HEK293 (cell line): ENCODE measurements around the gene CAPRIN2.

Experiments used
- CTCF ChIA-PET: fragments of 350-600 bp; formaldehyde crosslinking; extraction: SDS; loops from one replicate; lab custom pipeline; 2021; ENCODE audit warnings: antibody characterized with exemption; lab: Yijun Ruan, JAX
- POLR2A ChIA-PET: fragments of 300-600 bp; formaldehyde crosslinking; extraction: SDS; loops from one replicate; lab custom pipeline; 2020; ENCODE audit warnings: antibody characterized with exemption, inconsistent platforms; lab: Yijun Ruan, JAX
- H3K27ac ChIP-seq: fragments of 200-500 bp; sonication (Bioruptor generic); 2 replicates; pipeline ENCODE4 v1.5.1; 2014; ENCODE audit warnings: low read depth, low read length, control low read depth, inconsistent platforms; ENCODE audit errors: extremely low read depth
- H3K36me3 ChIP-seq, 2 experiments: fragments of 200-500 bp in 1 of 2; sonication (Bioruptor generic) in 1 of 2; 1 replicate in 1 of 2; 2 replicates in 1 of 2; pipeline ENCODE4 v1.5.1; 2014 to 2017; ENCODE audit warnings: inconsistent platforms in 2 of 2, low read length in 2 of 2; ENCODE audit not compliant: control insufficient read depth in 2 of 2, insufficient read depth in 1 of 2
- H3K4me1 ChIP-seq: fragments of 200-500 bp; sonication (Bioruptor generic); 2 replicates; pipeline ENCODE4 v1.5.1; 2014; ENCODE audit warnings: mild to moderate bottlenecking, low read length, inconsistent platforms; ENCODE audit not compliant: control insufficient read depth, insufficient read depth
- H3K4me3 ChIP-seq: 2 replicates; pipeline ENCODE4 v1.5.1; 2011; ENCODE audit warnings: low read depth, mild to moderate bottlenecking, control low read depth, low read length, moderate library complexity
- H3K9me3 ChIP-seq: fragments of 200-500 bp; sonication (Bioruptor generic); 2 replicates; pipeline ENCODE4 v1.5.1; 2014; ENCODE audit warnings: low read depth, low read length, inconsistent platforms; ENCODE audit not compliant: control insufficient read depth, insufficient read depth
- EGR2 ChIP-seq: fragments of 450-650 bp; formaldehyde crosslinking; IDR thresholded peaks from 2 replicates; pipeline ENCODE4 v1.5.1; 2016; ENCODE audit warnings: low read depth, missing biosample characterization, missing genetic modification characterization
- GLIS2 ChIP-seq: fragments of 450-650 bp; formaldehyde crosslinking; IDR thresholded peaks from 2 replicates; pipeline ENCODE4 v1.5.1; 2016; ENCODE audit warnings: missing biosample characterization, missing genetic modification characterization
- RBAK ChIP-seq: fragments of 450-650 bp; formaldehyde crosslinking; IDR thresholded peaks from 2 replicates; pipeline ENCODE4 v1.5.1; 2016; ENCODE audit warnings: missing biosample characterization, missing genetic modification characterization
- ZBTB17 ChIP-seq: fragments of 450-650 bp; formaldehyde crosslinking; IDR thresholded peaks from 2 replicates; pipeline ENCODE4 v1.5.1; 2016; ENCODE audit warnings: missing biosample characterization, missing genetic modification characterization
- ZBTB20 ChIP-seq: fragments of 450-650 bp; formaldehyde crosslinking; IDR thresholded peaks from 2 replicates; pipeline ENCODE4 v1.5.1; 2016; ENCODE audit warnings: missing biosample characterization, missing genetic modification characterization
- ZBTB48 ChIP-seq: fragments of 450-650 bp; formaldehyde crosslinking; IDR thresholded peaks from 2 replicates; pipeline ENCODE4 v1.5.1; 2016; ENCODE audit warnings: missing biosample characterization, missing genetic modification characterization
- ZBTB8A ChIP-seq: fragments of 450-650 bp; formaldehyde crosslinking; IDR thresholded peaks from 2 replicates; pipeline ENCODE4 v1.5.1; 2016; ENCODE audit warnings: missing biosample characterization, missing genetic modification characterization
- ZEB2 ChIP-seq: fragments of 450-650 bp; formaldehyde crosslinking; IDR thresholded peaks from 2 replicates; pipeline ENCODE4 v1.5.1; 2016; ENCODE audit warnings: missing biosample characterization, missing genetic modification characterization
- ZNF10 ChIP-seq: fragments of 450-650 bp; formaldehyde crosslinking; IDR thresholded peaks from 2 replicates; pipeline ENCODE4 v1.5.1; 2017; ENCODE audit warnings: missing biosample characterization, missing genetic modification characterization
- ZNF175 ChIP-seq: fragments of 450-650 bp; formaldehyde crosslinking; IDR thresholded peaks from 2 replicates; pipeline ENCODE4 v1.5.1; 2016; ENCODE audit warnings: missing biosample characterization, missing genetic modification characterization
- ZNF223 ChIP-seq: fragments of 450-650 bp; formaldehyde crosslinking; IDR thresholded peaks from 2 replicates; pipeline ENCODE4 v1.5.1; 2016; ENCODE audit warnings: missing biosample characterization, missing genetic modification characterization
- ZNF23 ChIP-seq: fragments of 450-650 bp; formaldehyde crosslinking; IDR thresholded peaks from 2 replicates; pipeline ENCODE4 v1.5.1; 2016; ENCODE audit warnings: missing biosample characterization, missing genetic modification characterization, borderline replicate concordance
- ZNF335 ChIP-seq: fragments of 450-650 bp; formaldehyde crosslinking; conservative IDR thresholded peaks from 2 replicates; pipeline ENCODE4 v1.5.1; 2016; ENCODE audit warnings: missing biosample characterization, missing genetic modification characterization
- ZNF350 ChIP-seq: fragments of 450-650 bp; formaldehyde crosslinking; IDR thresholded peaks from 2 replicates; pipeline ENCODE4 v1.5.0; 2017; ENCODE audit warnings: missing biosample characterization, mild to moderate bottlenecking, missing genetic modification characterization
- ZNF366 ChIP-seq: fragments of 450-650 bp; formaldehyde crosslinking; conservative IDR thresholded peaks from 2 replicates; pipeline ENCODE4 v1.5.1; 2016; ENCODE audit warnings: missing biosample characterization, missing genetic modification characterization
- ZNF501 ChIP-seq: fragments of 450-650 bp; formaldehyde crosslinking; IDR thresholded peaks from 2 replicates; pipeline ENCODE4 v1.5.1; 2016; ENCODE audit warnings: missing biosample characterization, missing genetic modification characterization
- ZNF521 ChIP-seq: fragments of 450-650 bp; formaldehyde crosslinking; IDR thresholded peaks from 2 replicates; pipeline ENCODE4 v1.5.1; 2017; ENCODE audit warnings: missing biosample characterization, mild to moderate bottlenecking, missing genetic modification characterization
- ZNF544 ChIP-seq: fragments of 450-650 bp; formaldehyde crosslinking; IDR thresholded peaks from 2 replicates; pipeline ENCODE4 v1.5.0; 2017; ENCODE audit warnings: missing biosample characterization, missing genetic modification characterization
- ZNF600 ChIP-seq: fragments of 450-650 bp; formaldehyde crosslinking; IDR thresholded peaks from 2 replicates; pipeline ENCODE4 v1.5.1; 2016; ENCODE audit warnings: missing biosample characterization, missing genetic modification characterization
- ZNF660 ChIP-seq: fragments of 450-650 bp; IDR thresholded peaks from 2 replicates; pipeline ENCODE4 v1.5.1; 2018; ENCODE audit warnings: missing biosample characterization, mild to moderate bottlenecking, missing genetic modification characterization
- ZNF785 ChIP-seq: fragments of 450-650 bp; formaldehyde crosslinking; IDR thresholded peaks from 2 replicates; pipeline ENCODE4 v1.5.1; 2016; ENCODE audit warnings: missing biosample characterization, missing genetic modification characterization
- ZSCAN16 ChIP-seq: fragments of 450-650 bp; formaldehyde crosslinking; IDR thresholded peaks from 2 replicates; pipeline ENCODE4 v1.5.1; 2016; ENCODE audit warnings: missing biosample characterization, missing genetic modification characterization
- ZXDB ChIP-seq: fragments of 450-650 bp; formaldehyde crosslinking; IDR thresholded peaks from 2 replicates; pipeline ENCODE4 v1.5.1; 2016; ENCODE audit warnings: missing biosample characterization, missing genetic modification characterization
- TF ChIP-seq, protein P1 (sequence below): fragments of 450-650 bp; formaldehyde crosslinking; IDR thresholded peaks from 2 replicates; pipeline ENCODE4 v1.5.1; 2016; ENCODE audit warnings: missing biosample characterization, missing genetic modification characterization
- TF ChIP-seq, protein P2 (sequence below): fragments of 450-650 bp; formaldehyde crosslinking; IDR thresholded peaks from 2 replicates; pipeline ENCODE4 v1.5.1; 2016; ENCODE audit warnings: missing biosample characterization, missing genetic modification characterization
- TF ChIP-seq, protein P3 (sequence below): fragments of 450-650 bp; formaldehyde crosslinking; IDR thresholded peaks from 2 replicates; pipeline ENCODE4 v1.5.1; 2017; ENCODE audit warnings: missing biosample characterization, missing genetic modification characterization

The CAPRIN2 gene

DNA sequence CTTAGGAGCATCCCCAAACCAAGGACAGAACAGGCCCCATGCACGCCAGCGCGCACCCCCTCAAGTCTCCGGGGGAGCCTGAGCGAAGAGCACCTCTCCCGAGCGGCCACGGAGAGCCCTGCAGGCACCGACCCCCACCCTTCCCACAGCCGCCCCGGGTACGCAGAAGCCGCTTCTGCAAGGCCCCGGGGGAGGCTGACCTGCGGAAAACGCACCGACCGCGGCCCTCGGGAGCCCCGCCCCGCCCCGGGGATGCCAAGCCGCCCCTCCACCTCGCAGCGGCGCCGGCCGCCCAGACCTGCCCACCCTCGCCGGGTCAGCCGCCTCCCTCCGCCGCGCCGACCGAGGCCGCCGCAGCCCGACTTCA, 385 bp downstream of the CAPRIN2 start (continued):
- no peak for TF ChIP-seq ZSCAN16
- 0 out of 2 replicates have a peak, but pooled peaks have one; percentile 32 for TF ChIP-seq ZNF366 (tag by site-specific recombination)
- peak; percentile 23; the same call in 1 of the 2 replicates for TF ChIP-seq ZXDB (tag by site-specific recombination)
- peak; percentile 78 for TF ChIP-seq GLIS2 (tag by site-specific recombination)
- TF ChIP-seq ZNF175 (tag by site-specific recombination) = no peak
- no peak for TF ChIP-seq ZNF501 (tag by site-specific recombination)
- TF ChIP-seq, protein P1, sequence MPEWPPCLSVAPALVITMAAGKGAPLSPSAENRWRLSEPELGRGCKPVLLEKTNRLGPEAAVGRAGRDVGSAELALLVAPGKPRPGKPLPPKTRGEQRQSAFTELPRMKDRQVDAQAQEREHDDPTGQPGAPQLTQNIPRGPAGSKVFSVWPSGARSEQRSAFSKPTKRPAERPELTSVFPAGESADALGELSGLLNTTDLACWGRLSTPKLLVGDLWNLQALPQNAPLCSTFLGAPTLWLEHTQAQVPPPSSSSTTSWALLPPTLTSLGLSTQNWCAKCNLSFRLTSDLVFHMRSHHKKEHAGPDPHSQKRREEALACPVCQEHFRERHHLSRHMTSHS (tag by site-specific recombination) = no peak

DNA sequence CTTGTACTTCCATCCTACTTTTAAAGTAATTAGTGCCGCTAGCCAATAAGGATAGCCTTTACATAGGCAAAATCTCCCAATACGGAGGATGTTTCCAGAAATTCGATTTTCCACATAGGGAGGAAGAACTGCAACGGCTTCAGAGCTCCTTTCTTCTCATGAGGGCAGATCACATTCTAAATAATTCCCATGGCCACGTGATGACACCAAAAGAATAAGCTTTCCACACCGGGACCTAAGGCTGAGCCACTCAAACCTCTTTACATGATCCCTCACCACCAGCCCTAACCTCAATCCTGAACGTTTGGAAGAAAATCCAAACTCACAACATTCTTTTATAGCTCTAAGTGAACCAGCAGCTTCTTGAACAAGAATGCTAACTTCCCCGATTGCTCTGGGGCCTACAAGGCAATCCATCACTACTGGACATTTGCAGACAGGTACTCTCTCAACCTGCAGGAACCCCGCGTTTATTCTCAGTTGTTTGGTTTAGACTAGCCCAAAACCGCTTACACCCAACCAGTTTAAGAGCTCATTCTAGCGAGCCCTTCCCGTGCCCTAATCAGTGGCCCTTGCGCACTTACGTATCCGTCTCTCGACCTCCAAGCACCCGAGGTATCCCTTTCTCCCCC, 884 bp downstream of the CAPRIN2 start:
- H3K36me3 ChIP-seq = peaks cover 0 to 19% of the 10 kb centered on the region in 2 experiments; a peak in 1 of 3 replicates
- H3K4me3 ChIP-seq = peak overlapping the region; percentile 83
- CTCF ChIA-PET = interaction anchor here (0.8 to 6.0 kb wide), 5 partner anchors 10 to 59 kb away, joined by 3 to 24 read pairs (median 5); no protein-coding TSS in a partner anchor
- TF ChIP-seq, protein P2, sequence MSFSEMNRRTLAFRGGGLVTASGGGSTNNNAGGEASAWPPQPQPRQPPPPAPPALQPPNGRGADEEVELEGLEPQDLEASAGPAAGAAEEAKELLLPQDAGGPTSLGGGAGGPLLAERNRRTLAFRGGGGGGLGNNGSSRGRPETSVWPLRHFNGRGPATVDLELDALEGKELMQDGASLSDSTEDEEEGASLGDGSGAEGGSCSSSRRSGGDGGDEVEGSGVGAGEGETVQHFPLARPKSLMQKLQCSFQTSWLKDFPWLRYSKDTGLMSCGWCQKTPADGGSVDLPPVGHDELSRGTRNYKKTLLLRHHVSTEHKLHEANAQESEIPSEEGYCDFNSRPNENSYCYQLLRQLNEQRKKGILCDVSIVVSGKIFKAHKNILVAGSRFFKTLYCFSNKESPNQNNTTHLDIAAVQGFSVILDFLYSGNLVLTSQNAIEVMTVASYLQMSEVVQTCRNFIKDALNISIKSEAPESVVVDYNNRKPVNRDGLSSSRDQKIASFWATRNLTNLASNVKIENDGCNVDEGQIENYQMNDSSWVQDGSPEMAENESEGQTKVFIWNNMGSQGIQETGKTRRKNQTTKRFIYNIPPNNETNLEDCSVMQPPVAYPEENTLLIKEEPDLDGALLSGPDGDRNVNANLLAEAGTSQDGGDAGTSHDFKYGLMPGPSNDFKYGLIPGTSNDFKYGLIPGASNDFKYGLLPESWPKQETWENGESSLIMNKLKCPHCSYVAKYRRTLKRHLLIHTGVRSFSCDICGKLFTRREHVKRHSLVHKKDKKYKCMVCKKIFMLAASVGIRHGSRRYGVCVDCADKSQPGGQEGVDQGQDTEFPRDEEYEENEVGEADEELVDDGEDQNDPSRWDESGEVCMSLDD (tag by site-specific recombination) = peak; percentile 59; the same call in 1 of the 2 replicates
- peak; percentile 75; the same call in 1 of the 2 replicates for TF ChIP-seq ZNF10
- peak; percentile 91 for TF ChIP-seq ZBTB48 (tag by site-specific recombination)
- TF ChIP-seq ZNF544 (tag by site-specific recombination) = no peak
- no peak for TF ChIP-seq RBAK (tag by site-specific recombination)
- peak; percentile 76; the same call in 1 of the 2 replicates for TF ChIP-seq ZNF335 (tag by site-specific recombination)
- peak; percentile 47 for TF ChIP-seq ZBTB17
- no peak for TF ChIP-seq ZNF223 (tag by site-specific recombination)
- 0 out of 2 replicates have a peak, but pooled peaks have one; percentile 19 for TF ChIP-seq ZNF600 (tag by site-specific recombination)
- peak; percentile 88 for TF ChIP-seq ZBTB20
- TF ChIP-seq ZNF785 (tag by site-specific recombination) = no peak
- no peak for TF ChIP-seq ZNF350 (tag by site-specific recombination)
- no peak for TF ChIP-seq ZNF521 (tag by site-specific recombination)
- peak; percentile 72; the same call in 1 of the 2 replicates for TF ChIP-seq ZBTB8A (tag by site-specific recombination)
- H3K27ac ChIP-seq = peak overlapping the region; percentile 74
- H3K4me1 ChIP-seq = 0 out of 2 replicates have a peak, but pooled peaks cover 4% of the 10 kb centered on the region
- H3K9me3 ChIP-seq = no peaks in the 10 kb centered on the region
- POLR2A ChIA-PET = interaction anchor here (0.6 to 3.8 kb wide), 6 partner anchors 10 to 58 kb away, joined by 3 to 33 read pairs (median 6); partner anchors contain the start of gene IPO8

DNA sequence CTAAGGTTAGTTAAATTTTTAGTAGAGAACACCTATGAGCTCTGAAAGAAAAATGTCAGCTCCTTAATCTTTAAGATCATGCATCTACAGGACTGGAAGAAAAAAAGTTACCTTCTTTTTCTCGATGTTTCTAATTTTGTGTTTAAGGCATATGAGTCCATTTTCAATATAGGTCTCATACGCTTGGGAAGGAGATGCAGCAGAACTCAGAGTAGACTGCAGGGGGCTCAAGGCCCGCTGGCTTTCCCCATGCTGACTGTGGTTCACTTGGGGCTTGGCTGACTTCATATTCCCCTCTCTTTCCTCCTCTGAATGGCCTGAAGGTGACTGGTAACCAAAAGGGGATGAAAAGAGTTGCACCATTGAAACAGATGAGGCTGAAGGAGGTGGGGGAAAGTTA, 1.5 kb downstream of the CAPRIN2 start:
- POLR2A ChIA-PET = interaction anchor here (0.6 to 3.8 kb wide), 6 partner anchors 9 to 58 kb away, joined by 3 to 33 read pairs (median 6); partner anchors contain the start of gene IPO8
- Histone ChIP-seq H3K27ac (no peak overlapping the region), H3K36me3 (peaks cover 0 to 21% of the 10 kb centered on the region in 2 experiments; a peak in 1 of 3 replicates), H3K4me1 (0 out of 2 replicates have a peak, but pooled peaks cover 4% of the 10 kb centered on the region), H3K9me3 (no peaks in the 10 kb centered on the region), H3K4me3 (no peak overlapping the region)
- CTCF ChIA-PET = interaction anchor here (0.8 to 6.0 kb wide), 8 partner anchors 10 to 233 kb away, joined by 3 to 24 read pairs (median 4); no protein-coding TSS in a partner anchor
- TF ChIP-seq ZEB2 (tag by site-specific recombination) = no peak
- TF ChIP-seq ZNF660 (tag by site-specific recombination) = no peak
- no peak for TF ChIP-seq EGR2 (tag by site-specific recombination)
- TF ChIP-seq, protein P3, sequence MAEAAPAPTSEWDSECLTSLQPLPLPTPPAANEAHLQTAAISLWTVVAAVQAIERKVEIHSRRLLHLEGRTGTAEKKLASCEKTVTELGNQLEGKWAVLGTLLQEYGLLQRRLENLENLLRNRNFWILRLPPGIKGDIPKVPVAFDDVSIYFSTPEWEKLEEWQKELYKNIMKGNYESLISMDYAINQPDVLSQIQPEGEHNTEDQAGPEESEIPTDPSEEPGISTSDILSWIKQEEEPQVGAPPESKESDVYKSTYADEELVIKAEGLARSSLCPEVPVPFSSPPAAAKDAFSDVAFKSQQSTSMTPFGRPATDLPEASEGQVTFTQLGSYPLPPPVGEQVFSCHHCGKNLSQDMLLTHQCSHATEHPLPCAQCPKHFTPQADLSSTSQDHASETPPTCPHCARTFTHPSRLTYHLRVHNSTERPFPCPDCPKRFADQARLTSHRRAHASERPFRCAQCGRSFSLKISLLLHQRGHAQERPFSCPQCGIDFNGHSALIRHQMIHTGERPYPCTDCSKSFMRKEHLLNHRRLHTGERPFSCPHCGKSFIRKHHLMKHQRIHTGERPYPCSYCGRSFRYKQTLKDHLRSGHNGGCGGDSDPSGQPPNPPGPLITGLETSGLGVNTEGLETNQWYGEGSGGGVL (tag by site-specific recombination) = no peak
- TF ChIP-seq ZNF23 (tag by site-specific recombination) = no peak
